ENCODE results near the gene ZNF469.

DNA sequence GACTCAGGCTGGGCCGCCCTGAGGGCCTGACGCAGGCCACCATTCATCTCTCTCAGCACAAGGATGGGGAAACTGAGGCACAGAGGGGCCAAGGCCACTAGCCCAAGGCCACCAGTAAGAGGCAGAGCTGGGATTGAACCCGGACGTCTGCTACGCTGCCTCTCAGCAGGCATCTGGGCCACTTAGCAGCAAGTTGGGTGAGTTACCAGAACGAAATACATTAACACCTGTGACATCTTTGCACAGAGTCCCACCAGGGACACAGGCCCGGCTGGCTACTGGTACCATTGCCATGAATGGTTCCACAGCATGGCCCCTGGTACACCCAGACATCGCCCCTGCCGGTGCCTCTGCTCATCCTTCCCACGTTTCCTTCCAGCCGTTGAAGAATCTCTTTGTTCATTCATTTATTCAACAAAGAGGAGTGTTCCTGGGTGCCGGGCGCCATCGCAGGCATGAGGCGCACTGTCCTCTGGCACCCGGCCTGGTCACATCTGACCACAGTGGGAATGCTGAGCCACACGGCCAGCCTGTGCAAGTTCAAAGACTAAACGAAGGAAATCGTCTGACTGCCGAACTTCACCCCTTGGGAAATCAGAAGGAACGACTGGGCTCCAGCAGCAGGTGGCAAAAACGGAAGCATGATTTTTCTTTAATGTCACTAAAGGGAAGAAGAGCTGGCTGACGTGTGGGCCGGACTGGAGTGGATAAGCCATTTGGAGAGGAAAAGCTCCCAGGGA lies 7.4 kb upstream of the ZNF469 start:
- TF ChIP-seq NFE2L2 (IDR thresholded peaks at IDR 0.05; ENCODE audit: low read length) (no peak), GABPA (IDR thresholded peaks at IDR 0.05; ENCODE audit: low read depth, low read length) (no peak), GABPA (CRISPR knock-in tag; IDR thresholded peaks at IDR 0.05; ENCODE audit: low read depth) (no peak), MXI1 (IDR thresholded peaks at IDR 0.05; ENCODE audit: borderline replicate concordance, low read depth, low read length) (no peak), NCOA2 (CRISPR knock-in tag; IDR thresholded peaks at IDR 0.05) (no peak), MAFG (CRISPR knock-in tag; IDR thresholded peaks at IDR 0.05) (no peak), SNRNP70 (IDR thresholded peaks at IDR 0.05; ENCODE audit: low read depth, low read length) (no peak), ZSCAN25 (CRISPR knock-in tag; IDR thresholded peaks at IDR 0.05) (no peak), ZFP36 (IDR thresholded peaks at IDR 0.05; ENCODE audit: borderline replicate concordance, low read depth, low read length, partially characterized antibody) (no peak), FOSL1 (CRISPR knock-in tag; IDR thresholded peaks at IDR 0.05; ENCODE audit: borderline replicate concordance) (no peak), ZFP37 (CRISPR knock-in tag; IDR thresholded peaks at IDR 0.05; ENCODE audit: borderline replicate concordance) (no peak), POLR2A (IDR thresholded peaks at IDR 0.05; ENCODE audit: insufficient read depth in 1 of 2, low read depth in 2 of 2, low read length in 2 of 2) (no peak)
- TF ChIP-seq, protein P1, sequence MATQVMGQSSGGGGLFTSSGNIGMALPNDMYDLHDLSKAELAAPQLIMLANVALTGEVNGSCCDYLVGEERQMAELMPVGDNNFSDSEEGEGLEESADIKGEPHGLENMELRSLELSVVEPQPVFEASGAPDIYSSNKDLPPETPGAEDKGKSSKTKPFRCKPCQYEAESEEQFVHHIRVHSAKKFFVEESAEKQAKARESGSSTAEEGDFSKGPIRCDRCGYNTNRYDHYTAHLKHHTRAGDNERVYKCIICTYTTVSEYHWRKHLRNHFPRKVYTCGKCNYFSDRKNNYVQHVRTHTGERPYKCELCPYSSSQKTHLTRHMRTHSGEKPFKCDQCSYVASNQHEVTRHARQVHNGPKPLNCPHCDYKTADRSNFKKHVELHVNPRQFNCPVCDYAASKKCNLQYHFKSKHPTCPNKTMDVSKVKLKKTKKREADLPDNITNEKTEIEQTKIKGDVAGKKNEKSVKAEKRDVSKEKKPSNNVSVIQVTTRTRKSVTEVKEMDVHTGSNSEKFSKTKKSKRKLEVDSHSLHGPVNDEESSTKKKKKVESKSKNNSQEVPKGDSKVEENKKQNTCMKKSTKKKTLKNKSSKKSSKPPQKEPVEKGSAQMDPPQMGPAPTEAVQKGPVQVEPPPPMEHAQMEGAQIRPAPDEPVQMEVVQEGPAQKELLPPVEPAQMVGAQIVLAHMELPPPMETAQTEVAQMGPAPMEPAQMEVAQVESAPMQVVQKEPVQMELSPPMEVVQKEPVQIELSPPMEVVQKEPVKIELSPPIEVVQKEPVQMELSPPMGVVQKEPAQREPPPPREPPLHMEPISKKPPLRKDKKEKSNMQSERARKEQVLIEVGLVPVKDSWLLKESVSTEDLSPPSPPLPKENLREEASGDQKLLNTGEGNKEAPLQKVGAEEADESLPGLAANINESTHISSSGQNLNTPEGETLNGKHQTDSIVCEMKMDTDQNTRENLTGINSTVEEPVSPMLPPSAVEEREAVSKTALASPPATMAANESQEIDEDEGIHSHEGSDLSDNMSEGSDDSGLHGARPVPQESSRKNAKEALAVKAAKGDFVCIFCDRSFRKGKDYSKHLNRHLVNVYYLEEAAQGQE (IDR thresholded peaks at IDR 0.05; ENCODE audit: borderline replicate concordance in 1 of 2, low read depth in 1 of 2, low read length in 2 of 2) = no peak
- TF ChIP-seq, protein P2, sequence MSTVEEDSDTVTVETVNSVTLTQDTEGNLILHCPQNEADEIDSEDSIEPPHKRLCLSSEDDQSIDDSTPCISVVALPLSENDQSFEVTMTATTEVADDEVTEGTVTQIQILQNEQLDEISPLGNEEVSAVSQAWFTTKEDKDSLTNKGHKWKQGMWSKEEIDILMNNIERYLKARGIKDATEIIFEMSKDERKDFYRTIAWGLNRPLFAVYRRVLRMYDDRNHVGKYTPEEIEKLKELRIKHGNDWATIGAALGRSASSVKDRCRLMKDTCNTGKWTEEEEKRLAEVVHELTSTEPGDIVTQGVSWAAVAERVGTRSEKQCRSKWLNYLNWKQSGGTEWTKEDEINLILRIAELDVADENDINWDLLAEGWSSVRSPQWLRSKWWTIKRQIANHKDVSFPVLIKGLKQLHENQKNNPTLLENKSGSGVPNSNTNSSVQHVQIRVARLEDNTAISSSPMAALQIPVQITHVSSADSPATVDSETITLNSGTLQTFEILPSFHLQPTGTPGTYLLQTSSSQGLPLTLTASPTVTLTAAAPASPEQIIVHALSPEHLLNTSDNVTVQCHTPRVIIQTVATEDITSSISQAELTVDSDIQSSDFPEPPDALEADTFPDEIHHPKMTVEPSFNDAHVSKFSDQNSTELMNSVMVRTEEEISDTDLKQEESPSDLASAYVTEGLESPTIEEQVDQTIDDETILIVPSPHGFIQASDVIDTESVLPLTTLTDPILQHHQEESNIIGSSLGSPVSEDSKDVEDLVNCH (CRISPR knock-in tag; IDR thresholded peaks at IDR 0.05) = no peak
